HepG2 (cell line): ENCODE data around the gene CADM4. TPM values are rescaled to one million over a fixed set of nuclear protein-coding genes. Genes with fewer than 3 reads are reported as not detected.
A peak's percentile ranks its signal among the peaks of the same experiment; 100 is the strongest.

Experiments used
- ARNT2 ChIP-seq: sonication (generic); formaldehyde crosslinking; IDR thresholded peaks from 2 replicates; pipeline ENCODE4 v1.8.0; 2022; ENCODE audit warnings: mild to moderate bottlenecking, low read depth, missing genetic modification reagents, moderate library complexity
- ATM ChIP-seq: fragments of 450-650 bp; IDR thresholded peaks from 2 replicates; pipeline ENCODE4 v1.7.1; 2017; ENCODE audit warnings: mild to moderate bottlenecking, borderline replicate concordance
- BRCA1 ChIP-seq: sonication (generic); formaldehyde crosslinking; IDR thresholded peaks from 2 replicates; pipeline ENCODE4 v1.4.0; 2020; ENCODE audit warnings: missing genetic modification reagents
- CERS6 ChIP-seq: sonication (generic); formaldehyde crosslinking; IDR thresholded peaks from 2 replicates; pipeline ENCODE4 v1.5.0; 2020; ENCODE audit warnings: missing genetic modification reagents
- FOSL2 ChIP-seq: sonication (generic); formaldehyde crosslinking; IDR thresholded peaks from 2 replicates; pipeline ENCODE4 v1.4.0; 2020; ENCODE audit warnings: missing genetic modification reagents
- GATAD1 ChIP-seq: IDR thresholded peaks from 2 replicates; pipeline ENCODE4 v1.6.1; 2016; ENCODE audit warnings: missing genetic modification reagents, missing compliant biosample characterization
- HMGXB4 ChIP-seq, 2 experiments: sonication (generic) in 1 of 2; formaldehyde crosslinking in 1 of 2; IDR thresholded peaks; 2 replicates each; pipeline versions ENCODE4 v1.4.0 to v1.6.1; 2018 to 2020; ENCODE audit warnings: missing genetic modification reagents in 2 of 2, borderline replicate concordance in 1 of 2, low read depth in 1 of 2, mild to moderate bottlenecking in 1 of 2, missing biosample characterization in 1 of 2
- MAX ChIP-seq: IDR thresholded peaks from 2 replicates; pipeline ENCODE4 v1.6.1; 2012; ENCODE audit warnings: inconsistent platforms
- RFX3 ChIP-seq: IDR thresholded peaks from 2 replicates; pipeline ENCODE4 v1.6.1; 2016; ENCODE audit warnings: missing biosample characterization, missing genetic modification reagents
- SETDB1 ChIP-seq: sonication (generic); formaldehyde crosslinking; IDR thresholded peaks from 2 replicates; pipeline ENCODE4 v1.5.1; 2020; ENCODE audit warnings: missing genetic modification reagents, mild to moderate bottlenecking, borderline replicate concordance
- ZFP90 ChIP-seq: sonication (generic); formaldehyde crosslinking; IDR thresholded peaks from 2 replicates; pipeline ENCODE4 v1.8.0; 2022; ENCODE audit warnings: missing genetic modification reagents, mild to moderate bottlenecking, inconsistent platforms, borderline replicate concordance
- ZKSCAN5 ChIP-seq: sonication (generic); formaldehyde crosslinking; IDR thresholded peaks from 2 replicates; pipeline ENCODE4 v1.5.1; 2020; ENCODE audit warnings: mild to moderate bottlenecking, missing genetic modification reagents
- ZMYM4 ChIP-seq: sonication (generic); formaldehyde crosslinking; IDR thresholded peaks from 2 replicates; pipeline ENCODE4 v1.8.1; 2023; ENCODE audit warnings: mild to moderate bottlenecking, missing genetic modification reagents
- ZNF205 ChIP-seq: IDR thresholded peaks from 2 replicates; pipeline ENCODE4 v1.6.1; 2018; ENCODE audit warnings: missing biosample characterization, missing genetic modification reagents
- ZNF350 ChIP-seq: sonication (generic); formaldehyde crosslinking; IDR thresholded peaks from 2 replicates; pipeline ENCODE4 v1.4.0; 2020; ENCODE audit warnings: mild to moderate bottlenecking, low read depth, missing genetic modification reagents, borderline replicate concordance
- ZNF552 ChIP-seq: sonication (generic); formaldehyde crosslinking; IDR thresholded peaks from 2 replicates; pipeline ENCODE4 v1.9.0; 2022; ENCODE audit warnings: missing genetic modification reagents, mild to moderate bottlenecking, borderline replicate concordance
- ZNF556 ChIP-seq: sonication (generic); formaldehyde crosslinking; IDR thresholded peaks from 2 replicates; pipeline ENCODE4 v1.4.0; 2020; ENCODE audit warnings: mild to moderate bottlenecking, missing genetic modification reagents, borderline replicate concordance
- ZNF567 ChIP-seq: sonication (generic); formaldehyde crosslinking; IDR thresholded peaks from 2 replicates; pipeline ENCODE4 v1.8.1; 2023; ENCODE audit warnings: mild to moderate bottlenecking, missing genetic modification reagents, borderline replicate concordance
- polyA plus RNA-seq, 8 experiments: library from polyadenylated mRNA; depleted of rRNA in 3 of 8; stranded (reverse) in 7 of 8; unstranded in 1 of 8; fragments of >200 nt; fragmentation: Illumina TruSeq in 4 of 8; extraction: Trizol in 4 of 8; gene quantifications; 2 replicates each; pipeline versions ENCODE4 v1.2.1 to v1.2.3, GENCODE V29; 2011 to 2016; ENCODE audit warnings: low read depth in 4 of 8, missing spikeins in 1 of 8, mixed read lengths in 1 of 8; ENCODE audit not compliant: insufficient read depth in 1 of 8
- total RNA-seq, 5 experiments: library from RNA; depleted of rRNA; stranded (reverse); fragments of >200 nt; fragmentation: Illumina TruSeq; extraction: Trizol; gene quantifications; 2 replicates each; pipeline ENCODE4 v1.2.3, GENCODE V29; 2016; ENCODE audit warnings: low read depth in 1 of 5
- TF ChIP-seq, protein P1 (sequence below): sonication (generic); formaldehyde crosslinking; IDR thresholded peaks from 2 replicates; pipeline ENCODE4 v1.8.0; 2022; ENCODE audit warnings: missing genetic modification reagents, mild to moderate bottlenecking, moderate library complexity, borderline replicate concordance
- TF ChIP-seq, protein P2 (sequence below): fragments of 450-650 bp; IDR thresholded peaks from 2 replicates; pipeline ENCODE4 v1.6.1; 2016
- TF ChIP-seq, protein P3 (sequence below): sonication (generic); formaldehyde crosslinking; conservative IDR thresholded peaks from 2 replicates; pipeline ENCODE4 v1.4.0; 2020; ENCODE audit warnings: missing genetic modification reagents

CADM4 gene
- total and polyA plus RNA-seq, 2 of the 13 experiments (the other 11 are each of a cell fraction or from before 2014, with no cell fraction given): 8.5 to 16.0 TPM

DNA sequence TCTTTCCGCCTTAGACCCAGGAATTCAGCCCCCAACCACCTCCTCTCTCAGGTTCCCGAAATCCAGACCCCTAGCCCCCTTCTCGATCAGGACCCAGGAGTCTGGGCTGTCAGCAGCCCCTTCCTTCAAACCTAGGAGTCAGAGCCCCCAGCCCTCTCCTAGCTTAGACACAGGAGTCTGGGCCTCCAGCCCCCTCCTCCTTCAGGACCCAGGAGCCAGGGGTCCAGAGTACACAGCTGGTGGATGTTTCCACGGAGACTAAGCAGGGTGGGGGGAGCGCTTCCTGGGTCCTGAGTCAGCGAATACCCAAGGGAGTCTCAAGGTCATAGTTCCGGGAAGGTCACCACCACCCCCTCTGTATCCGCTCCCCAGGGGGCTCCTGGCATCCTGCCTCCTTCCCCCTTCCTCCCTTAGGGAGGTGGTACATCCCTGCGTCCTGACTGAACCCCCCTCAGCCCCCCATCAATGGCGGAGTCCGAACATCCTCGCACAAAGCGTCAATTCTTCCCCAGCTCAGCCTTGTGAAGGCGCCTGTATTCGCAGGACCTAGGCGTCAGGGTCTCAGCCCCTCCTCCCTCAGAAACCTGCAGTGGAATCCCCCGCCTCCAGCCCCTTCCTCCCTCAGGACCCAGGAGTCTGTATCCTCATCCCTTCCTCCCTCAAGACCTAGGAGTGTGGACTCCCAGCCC lies 4.6 kb downstream of the CADM4 start (continued):
- TF ChIP-seq HMGXB4 (CRISPR knock-in tag; IDR thresholded peaks at IDR 0.05; ENCODE audit: borderline replicate concordance in 1 of 2, low read depth in 1 of 2): peak in 1 of 2 experiments; percentile 73; a peak in 1 of 4 replicates
- no peak for TF ChIP-seq CERS6 (CRISPR knock-in tag)
- TF ChIP-seq, protein P1, sequence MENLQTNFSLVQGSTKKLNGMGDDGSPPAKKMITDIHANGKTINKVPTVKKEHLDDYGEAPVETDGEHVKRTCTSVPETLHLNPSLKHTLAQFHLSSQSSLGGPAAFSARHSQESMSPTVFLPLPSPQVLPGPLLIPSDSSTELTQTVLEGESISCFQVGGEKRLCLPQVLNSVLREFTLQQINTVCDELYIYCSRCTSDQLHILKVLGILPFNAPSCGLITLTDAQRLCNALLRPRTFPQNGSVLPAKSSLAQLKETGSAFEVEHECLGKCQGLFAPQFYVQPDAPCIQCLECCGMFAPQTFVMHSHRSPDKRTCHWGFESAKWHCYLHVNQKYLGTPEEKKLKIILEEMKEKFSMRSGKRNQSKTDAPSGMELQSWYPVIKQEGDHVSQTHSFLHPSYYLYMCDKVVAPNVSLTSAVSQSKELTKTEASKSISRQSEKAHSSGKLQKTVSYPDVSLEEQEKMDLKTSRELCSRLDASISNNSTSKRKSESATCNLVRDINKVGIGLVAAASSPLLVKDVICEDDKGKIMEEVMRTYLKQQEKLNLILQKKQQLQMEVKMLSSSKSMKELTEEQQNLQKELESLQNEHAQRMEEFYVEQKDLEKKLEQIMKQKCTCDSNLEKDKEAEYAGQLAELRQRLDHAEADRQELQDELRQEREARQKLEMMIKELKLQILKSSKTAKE (CRISPR knock-in tag): peak; percentile 50; the same call in 1 of the 2 replicates
- TF ChIP-seq ZFP90 (CRISPR knock-in tag): peak; percentile 56; the same call in 1 of the 2 replicates
- TF ChIP-seq, protein P2, sequence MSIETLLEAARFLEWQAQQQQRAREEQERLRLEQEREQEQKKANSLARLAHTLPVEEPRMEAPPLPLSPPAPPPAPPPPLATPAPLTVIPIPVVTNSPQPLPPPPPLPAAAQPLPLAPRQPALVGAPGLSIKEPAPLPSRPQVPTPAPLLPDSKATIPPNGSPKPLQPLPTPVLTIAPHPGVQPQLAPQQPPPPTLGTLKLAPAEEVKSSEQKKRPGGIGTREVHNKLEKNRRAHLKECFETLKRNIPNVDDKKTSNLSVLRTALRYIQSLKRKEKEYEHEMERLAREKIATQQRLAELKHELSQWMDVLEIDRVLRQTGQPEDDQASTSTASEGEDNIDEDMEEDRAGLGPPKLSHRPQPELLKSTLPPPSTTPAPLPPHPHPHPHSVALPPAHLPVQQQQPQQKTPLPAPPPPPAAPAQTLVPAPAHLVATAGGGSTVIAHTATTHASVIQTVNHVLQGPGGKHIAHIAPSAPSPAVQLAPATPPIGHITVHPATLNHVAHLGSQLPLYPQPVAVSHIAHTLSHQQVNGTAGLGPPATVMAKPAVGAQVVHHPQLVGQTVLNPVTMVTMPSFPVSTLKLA: no peak
- peak; percentile 63 for TF ChIP-seq FOSL2
- no peak for TF ChIP-seq SETDB1 (CRISPR knock-in tag)
- TF ChIP-seq RFX3 (CRISPR knock-in tag): peak; percentile 31; the same call in 1 of the 2 replicates
- no peak for TF ChIP-seq ZNF552
- peak; percentile 86; the same call in 1 of the 2 replicates for TF ChIP-seq ZNF350 (CRISPR knock-in tag)
- TF ChIP-seq ZNF556 (CRISPR knock-in tag): 0 out of 2 replicates have a peak, but pooled peaks have one; percentile 54
- no peak for TF ChIP-seq ARNT2
- TF ChIP-seq MAX: peak; percentile 39
- no peak for TF ChIP-seq BRCA1 (CRISPR knock-in tag)
- TF ChIP-seq, protein P3, sequence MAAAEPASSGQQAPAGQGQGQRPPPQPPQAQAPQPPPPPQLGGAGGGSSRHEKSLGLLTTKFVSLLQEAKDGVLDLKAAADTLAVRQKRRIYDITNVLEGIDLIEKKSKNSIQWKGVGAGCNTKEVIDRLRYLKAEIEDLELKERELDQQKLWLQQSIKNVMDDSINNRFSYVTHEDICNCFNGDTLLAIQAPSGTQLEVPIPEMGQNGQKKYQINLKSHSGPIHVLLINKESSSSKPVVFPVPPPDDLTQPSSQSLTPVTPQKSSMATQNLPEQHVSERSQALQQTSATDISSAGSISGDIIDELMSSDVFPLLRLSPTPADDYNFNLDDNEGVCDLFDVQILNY (CRISPR knock-in tag): no peak
- TF ChIP-seq GATAD1 (CRISPR knock-in tag): peak; percentile 37; the same call in 1 of the 2 replicates
- no peak for TF ChIP-seq ZKSCAN5 (CRISPR knock-in tag)
- TF ChIP-seq ZNF567: no peak
- TF ChIP-seq ZNF205 (CRISPR knock-in tag): no peak; the same call in 1 of the 2 replicates
- 0 out of 2 replicates have a peak, but pooled peaks have one; percentile 14 for TF ChIP-seq ZMYM4 (CRISPR knock-in tag)
- TF ChIP-seq ATM: no peak
